Stimulated activated CD4-positive, alpha-beta T cell treated with anti-CD3 and anti-CD28 coated beads, Interleukin-12 subunit alpha, Interleukin-12 subunit beta, amount 100 ng/mL, for 24 hours (primary cell): Measurements from ENCODE around the gene TTLL7.
"Not testable (repeated sequence)": the region's sequence is repeated elsewhere in the genome, so short reads cannot be mapped to it uniquely, and the experiment has no call there.

Source experiments
- DNase-seq, 2 experiments: peaks; one replicate each; pipeline ENCODE4 v3.0.0-alpha.2; 2020; ENCODE audit warnings: low read depth in 2 of 2

The TTLL7 gene

DNA sequence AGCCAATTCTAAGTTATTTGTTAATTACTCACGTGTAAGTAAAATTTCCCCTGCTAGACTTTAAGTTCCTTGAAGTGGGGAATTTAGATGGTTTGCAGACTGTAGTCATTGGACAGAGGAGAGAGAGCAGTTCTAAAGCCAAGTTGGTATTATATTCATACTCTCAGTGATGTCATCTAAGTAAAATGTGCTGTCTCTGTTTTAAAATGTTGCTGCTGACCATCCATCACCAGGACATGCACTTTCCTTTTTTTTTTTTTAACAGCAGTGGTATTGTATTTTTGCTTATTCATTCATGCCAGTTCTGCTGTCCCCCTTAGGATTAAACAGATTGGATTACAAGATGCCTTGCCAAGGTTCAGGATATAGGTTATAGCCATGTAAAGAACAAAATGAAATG, 2.3 kb downstream of the TTLL7 start:
- no peak for DNase-seq

DNA sequence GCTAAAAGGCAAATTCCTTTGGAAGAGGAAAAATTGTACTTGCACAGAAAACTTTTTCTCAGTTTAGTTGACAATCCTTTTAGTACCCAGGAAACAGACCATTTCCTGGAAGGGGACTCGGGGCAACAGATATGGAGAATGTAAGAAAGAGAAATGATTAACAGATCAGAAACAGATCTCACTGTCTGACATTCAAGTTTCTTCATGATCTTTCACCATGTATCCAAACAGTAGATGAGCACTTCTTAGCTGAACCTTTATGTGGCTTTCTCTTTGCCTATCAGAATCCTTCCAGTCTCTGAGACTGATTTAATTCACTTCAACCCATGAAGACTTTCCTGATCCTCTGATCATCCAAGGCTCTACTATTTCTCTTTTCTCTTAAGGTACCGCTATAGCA, 2.7 kb downstream of the TTLL7 start:
- no peak for DNase-seq

DNA sequence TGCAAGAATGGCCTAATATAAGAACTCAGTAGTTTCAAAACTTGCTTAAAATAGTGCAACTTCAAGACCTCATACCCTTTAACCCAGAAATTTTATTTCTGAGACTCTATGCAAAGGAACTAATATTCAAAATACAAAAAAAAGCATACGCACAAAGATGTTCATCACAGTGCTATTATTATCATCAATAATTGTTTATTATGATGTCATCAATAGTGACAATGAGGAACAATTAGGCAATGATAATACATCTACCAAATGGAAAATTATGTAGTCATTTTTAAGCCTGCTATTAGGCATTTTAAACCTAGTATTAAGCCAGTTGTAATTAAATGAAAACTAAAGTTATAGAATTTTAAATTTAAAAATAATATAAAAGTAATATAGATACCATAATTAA, 3.3 kb downstream of the TTLL7 start:
- no peak for DNase-seq

DNA sequence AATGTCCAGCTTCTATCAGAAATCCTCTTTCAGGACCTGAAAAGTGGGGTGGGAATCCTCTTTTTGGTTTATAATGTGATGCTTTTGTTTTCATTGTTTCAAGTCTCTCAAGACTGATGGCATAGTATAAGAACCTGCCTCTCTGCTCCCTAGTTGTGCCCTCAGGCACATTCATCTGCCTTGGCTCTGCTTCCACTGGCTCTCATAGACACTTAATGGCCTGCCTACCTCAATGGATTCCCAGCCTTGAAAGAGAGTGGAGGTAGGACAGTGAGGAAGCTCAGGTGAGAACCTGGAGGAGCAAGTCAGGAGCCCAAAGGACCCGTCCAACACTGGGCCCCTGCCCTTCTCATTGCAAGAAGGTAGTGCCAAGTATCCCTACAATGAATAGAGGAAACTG, 4.8 kb downstream of the TTLL7 start:
- no peak for DNase-seq

DNA sequence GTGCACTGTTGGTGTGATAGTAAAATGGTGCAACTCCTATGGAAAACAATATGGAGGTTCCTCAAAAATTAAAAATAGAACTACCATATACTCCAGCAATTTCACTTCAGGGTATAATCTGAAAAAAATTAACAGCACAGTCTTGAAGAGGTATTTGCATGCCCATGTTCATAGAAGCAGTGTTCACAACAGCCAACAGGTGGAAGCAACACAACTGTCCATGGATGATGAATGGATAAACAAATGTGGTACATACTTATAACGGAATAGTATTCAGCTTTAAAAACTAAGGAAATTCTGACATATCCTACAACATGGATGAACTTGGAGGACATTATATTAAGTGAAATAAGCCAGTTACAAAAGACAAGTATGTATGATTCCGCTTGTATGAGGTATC, 8.2 kb downstream of the TTLL7 start:
- no peak for DNase-seq

DNA sequence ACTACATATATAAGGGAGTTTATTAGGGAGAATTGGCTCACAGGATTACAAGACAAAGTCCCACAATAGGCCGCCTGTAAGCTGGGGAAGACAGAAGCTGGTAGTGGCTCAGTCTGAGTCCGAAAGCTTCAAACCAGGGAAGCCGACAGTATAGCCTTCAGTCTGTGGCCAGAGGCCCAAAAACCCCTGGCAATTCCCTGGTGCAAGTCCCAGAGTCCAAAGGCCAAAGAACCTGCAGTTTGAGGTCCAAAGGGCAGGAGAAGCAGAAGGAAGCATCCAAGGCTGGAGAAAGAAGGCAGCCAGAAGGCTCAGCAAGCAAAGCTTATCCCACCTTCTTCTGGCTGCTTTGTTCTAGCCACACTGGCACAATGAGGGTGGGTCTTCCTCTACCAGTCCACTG, 13.9 kb downstream of the TTLL7 start:
- DNase-seq = no peak

DNA sequence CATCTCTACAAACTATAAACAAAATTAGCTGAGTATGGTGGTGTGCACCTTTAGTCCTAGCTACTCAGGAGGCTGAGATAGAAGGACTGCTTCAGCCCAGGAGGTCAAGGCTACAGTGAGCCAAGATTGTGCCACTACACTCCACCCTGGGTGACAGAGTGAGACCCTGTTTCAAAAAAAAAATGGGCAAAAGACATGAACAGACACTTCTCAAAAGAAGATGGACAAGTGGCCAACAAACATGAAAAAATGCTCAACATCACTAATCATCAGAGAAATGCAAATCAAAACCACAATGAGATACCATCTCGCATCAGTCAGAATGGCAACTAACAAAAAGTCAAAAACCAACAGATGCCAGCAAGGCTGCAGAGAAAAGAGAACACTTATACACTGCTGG, 15.0 kb downstream of the TTLL7 start:
- not testable (repeated sequence) for DNase-seq

DNA sequence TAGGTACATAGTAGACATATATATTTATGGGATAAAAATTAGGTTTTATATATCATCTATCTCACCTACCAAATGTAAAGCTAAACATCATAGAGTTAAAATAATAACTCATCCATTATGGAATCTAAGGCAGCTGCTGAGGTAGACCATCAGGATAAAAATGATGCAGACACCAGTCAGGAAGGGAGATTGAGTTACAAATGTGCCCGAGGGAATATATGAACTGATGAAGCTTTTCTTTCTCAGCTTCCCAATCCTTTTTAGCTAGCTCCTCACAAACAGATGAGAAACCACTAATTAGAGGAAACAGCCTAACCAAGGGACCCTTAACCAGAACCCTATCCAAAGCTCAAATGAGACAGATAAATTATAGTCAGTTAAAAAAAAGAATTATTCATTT, 20.9 kb downstream of the TTLL7 start:
- DNase-seq = no peak

DNA sequence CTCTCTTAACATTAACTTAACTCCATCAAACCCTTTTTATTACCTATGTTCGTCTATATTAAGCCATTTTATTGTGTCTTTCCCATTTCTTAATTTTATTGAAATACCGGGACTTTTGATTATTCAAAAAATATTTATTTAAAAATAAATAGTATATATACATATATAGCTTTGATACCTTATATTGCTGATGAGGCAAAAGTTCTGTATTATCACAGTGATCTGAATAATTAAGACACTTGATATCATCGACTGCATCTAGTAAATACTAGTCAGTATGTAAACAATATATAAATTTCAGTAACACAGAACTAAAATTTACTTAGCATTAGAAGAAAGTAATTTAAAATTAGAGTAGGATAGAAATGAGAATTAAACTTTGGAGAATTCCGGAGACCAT, 22.0 kb downstream of the TTLL7 start:
- DNase-seq = no peak

DNA sequence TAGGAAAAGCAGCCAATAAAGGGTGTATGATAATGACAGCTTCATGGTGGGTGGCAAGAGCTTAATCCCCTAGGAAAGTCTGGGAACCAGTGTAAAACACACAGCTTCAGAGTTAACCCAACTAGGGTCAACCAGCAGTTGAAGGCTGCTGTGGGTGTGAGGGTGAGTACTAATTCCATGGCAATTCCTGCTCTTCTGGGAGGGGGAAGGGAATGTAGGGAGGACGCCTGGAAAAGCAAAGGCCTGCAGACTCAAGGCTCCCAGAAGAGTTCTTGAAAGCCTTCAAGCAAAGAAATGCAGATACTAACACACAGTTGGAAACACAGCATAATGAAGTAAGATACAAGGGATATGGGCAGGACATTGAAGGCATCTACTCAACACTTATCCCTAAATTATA, 28.1 kb downstream of the TTLL7 start:
- no peak for DNase-seq

DNA sequence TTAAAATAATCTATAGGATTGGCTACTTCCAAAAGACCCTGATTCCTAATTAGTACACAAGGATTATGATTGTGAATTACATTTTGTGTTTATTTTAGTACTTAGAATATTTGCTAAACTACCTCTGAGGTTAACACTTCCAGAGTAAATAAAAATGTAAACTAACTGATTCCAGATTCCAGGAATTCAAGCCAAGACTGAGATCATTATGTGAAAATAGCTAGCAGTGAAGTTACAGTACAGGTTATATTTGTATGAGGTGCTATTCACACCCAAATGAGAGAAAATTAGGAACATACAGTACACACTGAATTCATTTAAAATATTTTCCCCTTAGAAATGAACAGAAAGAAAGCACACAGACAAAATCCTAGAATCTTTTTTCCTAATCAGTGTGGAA, 28.8 kb downstream of the TTLL7 start:
- DNase-seq = no peak

DNA sequence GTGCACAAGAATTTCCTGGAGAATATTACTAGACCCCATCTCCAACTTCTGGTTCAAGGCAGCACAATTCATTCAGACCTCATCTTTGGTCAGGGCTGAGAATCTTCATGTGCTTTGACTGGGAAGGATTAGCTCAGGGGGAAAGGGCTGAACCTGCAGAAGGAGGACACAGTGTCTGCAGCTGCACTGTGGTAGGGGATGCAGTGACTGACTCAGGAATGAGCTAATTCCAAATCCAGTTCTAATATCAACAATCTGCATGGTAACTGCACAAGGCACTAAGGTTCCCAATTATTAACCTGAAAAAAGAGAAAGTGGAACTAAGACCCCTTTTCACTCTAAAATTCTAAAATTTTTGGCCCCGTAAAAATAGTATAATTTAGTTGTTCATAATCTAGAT, 31.6 kb downstream of the TTLL7 start:
- DNase-seq = no peak

DNA sequence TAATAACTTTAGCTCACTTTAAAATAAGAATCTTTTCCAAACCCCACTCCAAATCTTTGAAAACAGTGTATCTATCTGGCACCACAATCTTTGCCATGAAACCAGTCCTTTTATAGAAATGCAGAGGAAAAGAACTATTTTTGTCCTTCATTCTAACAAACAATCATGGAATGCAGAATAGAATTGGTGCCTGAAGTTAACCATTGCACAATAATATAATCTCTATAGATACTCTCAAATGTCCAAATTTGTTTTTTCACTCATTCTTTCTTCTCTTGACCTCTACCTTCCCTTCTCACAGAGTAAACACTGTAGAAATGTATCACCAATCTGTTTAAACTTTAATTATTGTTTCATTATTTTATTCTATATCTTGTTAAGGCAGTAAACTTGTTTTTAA, 34.8 kb downstream of the TTLL7 start:
- DNase-seq = no peak

DNA sequence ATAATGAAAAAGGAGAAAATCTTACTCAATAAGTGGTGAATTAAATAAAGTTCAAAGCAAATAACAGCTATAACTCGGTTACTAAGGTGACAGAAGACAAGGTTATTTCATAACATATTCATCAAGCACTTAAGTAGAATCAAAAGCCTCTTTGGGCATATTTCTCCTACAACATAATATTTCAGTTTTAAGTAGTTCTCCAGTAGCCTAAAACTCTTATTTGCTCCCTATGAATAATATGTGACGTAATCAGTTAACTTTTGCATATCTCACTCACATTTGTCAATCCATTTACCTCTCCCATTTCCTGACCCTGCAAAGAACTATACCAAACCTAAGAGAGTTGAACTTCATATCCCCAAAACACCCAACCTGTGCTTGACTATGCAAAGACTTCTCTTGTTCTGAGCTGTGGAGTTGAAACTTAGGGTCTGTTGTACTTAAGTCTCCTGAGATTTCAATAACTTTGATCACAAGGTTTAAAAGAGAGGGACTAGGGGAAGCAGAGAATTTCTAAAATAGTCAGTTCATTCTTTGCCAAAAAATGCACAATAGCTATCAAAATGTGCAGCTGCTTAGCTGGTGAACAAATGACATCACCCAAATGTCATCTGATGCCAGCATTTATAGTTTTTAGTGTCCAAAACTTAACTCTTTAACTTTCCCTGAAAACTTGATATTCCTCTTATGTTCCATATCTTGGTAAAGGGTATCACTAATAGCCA, 37.2 kb downstream of the TTLL7 start:
- DNase-seq = no peak

DNA sequence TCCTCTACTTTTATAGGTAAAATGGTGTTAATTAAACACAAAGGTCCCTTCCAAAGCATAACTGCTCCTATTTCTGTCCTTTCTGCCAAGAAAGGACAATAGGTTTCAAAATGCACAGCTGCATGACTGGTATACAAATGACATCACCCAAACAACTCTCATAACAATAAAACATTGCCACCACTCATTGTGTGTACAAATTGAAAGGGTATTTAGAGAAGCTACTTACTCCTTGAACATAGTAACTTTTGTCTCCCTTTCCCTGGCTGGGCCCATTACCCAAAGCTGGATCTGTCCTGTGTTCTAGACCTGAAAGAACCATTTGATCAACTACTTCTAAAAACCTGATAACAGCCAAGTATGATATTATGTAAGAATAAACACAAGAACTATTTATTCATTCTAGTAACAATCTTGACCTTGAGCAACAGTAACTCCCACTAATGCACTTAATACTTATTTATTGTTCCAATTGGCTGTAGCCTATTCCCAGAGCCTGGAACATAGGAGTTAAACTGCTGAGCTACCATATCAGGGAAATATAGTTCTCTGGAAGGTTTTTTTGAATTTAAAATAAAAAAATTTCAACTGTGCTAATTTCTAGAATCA, 38.2 kb downstream of the TTLL7 start:
- no peak for DNase-seq

DNA sequence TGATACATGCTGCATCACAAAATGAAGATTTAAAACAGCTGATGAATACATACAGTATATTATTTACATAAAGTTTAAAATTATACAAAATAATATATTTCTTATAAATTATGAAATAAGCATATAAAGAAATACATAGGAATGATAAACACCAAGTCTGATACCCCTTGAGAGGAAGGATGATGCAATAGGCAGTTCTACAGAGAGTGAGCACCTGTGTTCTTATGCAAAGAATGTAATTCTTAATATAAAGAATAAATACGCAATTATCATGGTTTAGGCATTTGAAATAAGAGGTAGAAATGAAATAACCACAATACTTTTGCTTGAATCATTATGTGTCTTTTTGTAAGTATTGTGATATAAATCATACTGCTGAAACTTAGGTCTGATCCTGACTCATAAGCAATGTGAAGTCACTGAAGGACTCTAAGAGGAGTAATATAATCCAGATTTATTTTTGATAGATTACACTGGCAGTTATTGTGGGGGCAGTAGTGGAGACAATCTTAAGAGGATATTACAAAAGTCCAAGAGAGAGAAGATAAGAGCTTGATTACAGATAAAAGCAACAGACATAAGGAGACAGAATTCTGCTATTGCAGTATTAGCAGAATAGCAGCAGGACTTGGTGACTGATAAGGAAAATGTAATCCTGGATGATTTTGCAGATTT, 39.0 kb downstream of the TTLL7 start:
- no peak for DNase-seq

DNA sequence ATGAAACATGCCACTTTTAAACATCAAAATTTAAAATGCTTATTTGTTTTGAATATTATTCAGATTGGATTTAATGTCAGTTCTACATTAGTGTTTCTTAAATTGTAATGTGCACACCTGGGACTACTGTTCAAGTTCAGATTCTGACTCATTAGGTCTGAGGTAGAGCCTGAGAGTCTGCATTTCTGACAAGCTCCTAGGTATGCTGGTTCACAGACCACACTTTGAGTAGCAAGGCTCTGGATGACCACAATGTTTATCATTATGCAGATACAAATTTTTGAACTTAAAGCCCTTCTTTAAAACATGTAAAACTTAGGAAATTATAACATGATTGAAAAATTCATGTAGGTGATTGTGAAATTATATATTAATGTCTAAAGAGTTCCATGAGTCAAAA, 40.2 kb downstream of the TTLL7 start:
- DNase-seq = no peak

DNA sequence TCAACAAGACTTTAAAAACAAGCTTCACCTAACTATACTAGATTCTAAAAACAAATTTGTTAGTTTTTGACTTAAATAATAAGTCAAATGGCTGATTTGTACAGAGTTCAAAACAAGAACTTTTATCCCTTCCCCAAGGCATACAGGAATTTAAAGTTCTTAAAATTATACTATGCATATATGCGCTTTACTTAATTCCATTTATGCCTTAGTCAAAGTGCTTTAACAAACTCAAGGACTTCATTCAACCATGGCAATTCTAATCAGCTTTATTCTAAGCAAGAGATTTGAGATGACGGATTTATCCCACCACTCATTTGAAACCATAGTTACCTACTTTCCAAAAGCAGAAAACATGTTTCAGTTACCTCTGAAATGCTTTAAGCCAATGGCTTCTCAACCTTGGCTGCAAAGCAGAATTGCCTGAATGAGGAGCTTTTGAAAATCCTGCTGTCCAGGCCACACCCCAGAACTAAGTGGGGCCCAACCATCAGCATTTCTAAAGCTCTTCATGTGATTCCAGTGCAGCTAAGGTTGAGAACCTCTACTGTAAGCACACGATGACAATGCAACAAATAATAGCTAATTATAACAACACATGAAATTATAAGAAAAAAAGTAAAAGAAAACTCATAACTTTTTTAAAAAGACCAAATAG, 44.6 kb downstream of the TTLL7 start:
- no peak for DNase-seq

DNA sequence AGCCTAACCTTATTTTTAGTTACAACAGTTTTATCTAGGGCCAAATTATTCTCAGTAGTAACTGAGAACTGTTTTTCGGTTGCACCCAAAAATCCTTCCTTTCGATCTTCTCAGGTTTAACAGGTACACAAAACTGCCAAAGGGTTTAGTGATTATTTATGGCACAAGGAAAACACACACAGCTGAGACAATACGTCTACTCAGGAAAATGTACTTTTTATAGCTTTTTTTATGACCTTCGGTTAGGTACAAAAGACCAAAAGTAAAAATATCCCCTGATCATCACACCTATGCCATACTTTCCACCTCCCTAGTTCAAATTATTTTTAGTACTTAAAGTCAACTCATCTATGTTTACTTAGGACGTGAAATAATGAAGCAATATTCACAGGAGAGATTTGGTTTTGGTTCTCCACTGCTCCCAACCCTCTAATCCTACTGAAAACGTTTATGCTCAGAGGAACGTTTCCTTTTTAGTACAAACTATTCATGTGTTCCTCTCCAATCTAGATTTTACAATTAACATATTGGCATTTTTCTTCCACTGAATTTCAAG, 48.7 kb downstream of the TTLL7 start:
- DNase-seq = no peak

DNA sequence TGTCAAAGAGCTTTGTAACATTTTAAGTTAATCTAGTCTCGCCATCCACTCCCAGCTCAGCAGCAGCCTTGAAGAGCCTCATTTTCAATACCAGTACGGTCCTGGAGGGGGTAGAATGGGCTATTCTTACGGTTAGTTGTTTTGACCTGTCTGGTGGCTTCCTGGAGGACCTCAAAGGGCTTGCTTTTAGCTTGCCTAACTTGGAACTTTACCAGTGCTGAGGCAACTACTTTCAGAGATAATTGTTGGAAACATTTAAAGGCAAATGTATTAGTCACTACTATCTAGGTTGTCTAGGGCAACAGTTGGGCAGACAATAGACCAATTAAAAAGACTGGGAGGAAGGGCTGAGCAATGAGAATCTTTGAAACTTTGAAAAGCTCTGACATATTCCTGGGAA, 56.0 kb downstream of the TTLL7 start:
- DNase-seq = no peak

DNA sequence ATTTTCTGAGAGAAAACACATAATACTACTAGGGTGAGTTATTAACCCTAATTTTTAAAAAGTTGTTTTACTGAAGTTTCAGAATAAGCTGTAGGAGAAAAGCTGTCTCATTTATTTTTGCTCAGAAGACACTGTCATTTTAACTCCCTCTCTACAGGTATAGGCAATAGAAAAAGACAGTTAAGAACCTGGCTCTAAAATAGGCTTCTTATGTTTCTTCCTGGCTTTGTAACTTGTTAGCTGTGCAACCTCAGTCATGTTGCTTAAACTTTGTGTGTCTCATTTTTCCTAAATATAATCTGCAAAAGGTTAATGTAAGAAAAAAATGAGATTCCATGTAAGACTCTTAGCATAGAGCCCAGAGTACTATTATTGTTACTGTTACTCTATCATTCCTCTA, 64.4 kb downstream of the TTLL7 start:
- DNase-seq = no peak

DNA sequence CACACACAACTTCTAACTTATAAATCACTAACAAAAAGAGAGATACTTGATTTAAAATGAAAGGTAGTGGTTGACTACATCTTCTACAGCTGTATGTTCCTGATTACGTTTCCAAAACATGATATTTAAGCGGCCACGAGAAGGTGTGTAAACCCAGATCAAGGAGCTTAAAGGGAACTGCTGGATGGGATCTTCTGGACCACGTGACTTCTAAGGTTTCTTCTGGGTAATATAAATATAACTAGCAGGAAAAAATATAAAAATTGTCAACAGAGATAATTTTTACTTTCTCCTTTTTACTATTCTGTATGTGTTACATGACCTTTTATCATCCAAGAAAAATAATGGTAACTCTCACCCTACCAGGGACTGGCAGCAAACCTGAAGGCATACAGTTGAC, 66.2 kb downstream of the TTLL7 start:
- no peak for DNase-seq

DNA sequence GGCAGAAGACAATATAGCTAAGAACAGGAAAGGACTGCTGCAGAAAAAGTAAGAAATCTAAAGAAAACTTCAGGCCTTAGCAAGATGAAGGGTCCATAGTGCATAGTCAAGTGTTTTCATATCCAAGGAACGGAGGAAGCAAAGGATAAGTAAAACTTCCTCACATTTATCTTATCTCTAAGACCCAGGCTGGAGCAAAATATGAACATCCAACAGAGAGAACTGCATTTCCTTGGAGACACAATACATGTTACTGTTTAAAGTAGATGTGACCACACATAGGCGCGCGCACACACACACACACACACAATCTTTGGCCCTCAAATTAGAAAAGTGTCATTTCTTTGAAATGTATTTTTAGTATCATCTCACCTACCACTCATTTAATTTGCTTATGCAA, 66.7 kb downstream of the TTLL7 start:
- no peak for DNase-seq
